ENCODE results near the gene SDF4. TPM values are rescaled to one million over a fixed set of nuclear protein-coding genes. Genes with fewer than 3 reads are reported as not detected.

The SDF4 gene
- total RNA-seq, 1 donor from 2014 or later, result 74.2 TPM

GRCh38 chr1:1247341-1247913 is 15.6 kb upstream of the SDF4 start:
- no peak for DNase-seq (ENCODE audit: extremely low spot score in 2 of 2)
- no peaks in the 10 kb centered on the region for H3K36me3 ChIP-seq
- H3K27me3 ChIP-seq, result no peaks in the 10 kb centered on the region
- no peaks in the 10 kb centered on the region for H3K9me3 ChIP-seq
- TF ChIP-seq POLR2A (IDR thresholded peaks at IDR 0.05), result no peak
- no peak for TF ChIP-seq POLR2AphosphoS5 (IDR thresholded peaks at IDR 0.05; ENCODE audit: insufficient read depth in 1 of 2, low read depth in 1 of 2)
- no peak for TF ChIP-seq CTCF (IDR thresholded peaks at IDR 0.05)
- no peak overlapping the region for H3K27ac ChIP-seq
- intact Hi-C loops (cut with DNase I), result no loop called here
- no peak overlapping the region for H3K4me3 ChIP-seq
- H3K4me1 ChIP-seq, result peaks cover 10% of the 10 kb centered on the region

DNA sequence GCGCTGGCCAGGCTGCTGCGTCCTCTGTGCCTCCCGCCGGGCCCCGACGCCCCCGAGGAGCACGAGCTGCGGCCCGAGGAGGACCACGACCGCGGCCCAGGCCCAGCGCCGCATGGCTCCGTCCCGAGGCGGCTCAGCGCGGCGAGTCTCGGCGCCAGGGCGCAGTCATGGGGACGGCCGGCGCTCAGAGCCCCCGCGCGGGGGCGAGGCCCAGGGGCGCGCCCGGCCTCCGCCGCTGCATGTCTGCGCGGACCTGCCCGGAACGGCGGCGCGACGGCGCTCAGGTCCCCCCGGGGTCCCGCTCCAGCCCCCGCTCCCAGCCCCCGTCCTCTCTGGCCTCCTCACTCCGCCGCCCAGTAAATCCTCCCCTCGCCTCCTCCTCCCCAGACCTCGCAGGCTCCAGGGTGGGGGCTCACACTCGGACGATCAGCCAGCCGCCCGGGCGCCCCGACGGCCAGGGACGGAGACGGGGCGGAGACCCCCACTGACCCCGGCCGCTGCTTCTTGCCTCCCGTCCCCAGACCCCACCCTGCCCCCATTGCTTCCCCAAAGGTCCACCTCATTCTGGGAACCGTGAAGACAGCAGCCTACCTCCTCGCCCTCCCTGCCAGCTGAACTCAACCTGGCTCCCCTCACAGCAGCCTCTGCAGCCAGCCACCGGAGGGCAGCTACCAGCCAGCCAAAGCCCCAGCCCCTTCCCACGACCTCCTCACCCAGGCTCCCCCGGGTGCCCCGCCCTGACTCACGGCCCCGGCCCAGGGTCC is 15.0 kb upstream of the SDF4 start, which contains the start of gene C1QTNF12:
TSS of gene C1QTNF12 (minus strand) at position 146 of the 764 bp plus-strand sequence. CDS start at position 114, 32 bp downstream.
- intact Hi-C loops (cut with DNase I), result no loop called here

GRCh38 chr1:1245817-1246576 is 14.2 kb upstream of the SDF4 start:
- H3K36me3 ChIP-seq, result no peaks in the 10 kb centered on the region
- TF ChIP-seq CTCF (IDR thresholded peaks at IDR 0.05), result no peak
- no peak for TF ChIP-seq POLR2A (IDR thresholded peaks at IDR 0.05)
- no peak for TF ChIP-seq POLR2AphosphoS5 (IDR thresholded peaks at IDR 0.05; ENCODE audit: insufficient read depth in 1 of 2, low read depth in 1 of 2)
- peaks cover 10% of the 10 kb centered on the region for H3K4me1 ChIP-seq
- no peaks in the 10 kb centered on the region for H3K27me3 ChIP-seq
- DNase-seq (ENCODE audit: extremely low spot score in 2 of 2), result no peak
- H3K27ac ChIP-seq, result no peak overlapping the region
- no peaks in the 10 kb centered on the region for H3K9me3 ChIP-seq
- intact Hi-C loops (cut with DNase I), result no loop called here
- peak overlapping the region in 1 of 2 donors; percentile 18 for H3K4me3 ChIP-seq

More for the DNA sequence above, 15.0 kb upstream of the SDF4 start, which contains the start of gene C1QTNF12:
- no peaks in the 10 kb centered on the region for H3K27me3 ChIP-seq
- H3K4me3 ChIP-seq, result peak within 1 kb of the TSS in 1 of 2 donors; percentile 18
- no peak for TF ChIP-seq CTCF (IDR thresholded peaks at IDR 0.05)
- no peak for TF ChIP-seq POLR2A (IDR thresholded peaks at IDR 0.05)
- no peak for TF ChIP-seq POLR2AphosphoS5 (IDR thresholded peaks at IDR 0.05; ENCODE audit: insufficient read depth in 1 of 2, low read depth in 1 of 2)
- no peak within 1 kb of the TSS for H3K27ac ChIP-seq
- H3K36me3 ChIP-seq, result no peaks in the 10 kb centered on the region
- no peak for DNase-seq (ENCODE audit: extremely low spot score in 2 of 2)
- no peaks in the 10 kb centered on the region for H3K9me3 ChIP-seq
- H3K4me1 ChIP-seq, result peaks cover 10% of the 10 kb centered on the region

GRCh38 chr1:1245178-1245816 is 13.5 kb upstream of the SDF4 start:
- Histone ChIP-seq H3K36me3 (no peaks in the 10 kb centered on the region), H3K27me3 (no peaks in the 10 kb centered on the region), H3K4me3 (no peak overlapping the region), H3K9me3 (no peaks in the 10 kb centered on the region), H3K4me1 (peaks cover 10% of the 10 kb centered on the region), H3K27ac (no peak overlapping the region)
- TF ChIP-seq CTCF (IDR thresholded peaks at IDR 0.05) (no peak), POLR2A (IDR thresholded peaks at IDR 0.05) (no peak)
- intact Hi-C loops (cut with DNase I), result no loop called here
- no peak for DNase-seq (ENCODE audit: extremely low spot score in 2 of 2)

Data from vagina (tissue), 2 donors.